HG03095 (cell line): ENCODE measurements around the gene DNAH8.

Source experiments
- ATAC-seq: cut with Tn5 transposase; IDR thresholded peaks from one replicate; pipeline ENCODE4 v1.9.1; 2021; ENCODE audit warnings: moderate library complexity; ENCODE audit not compliant: unreplicated experiment

DNAH8 gene

GRCh38 chr6:39005774-39006173, 290.7 kb downstream of the DNAH8 start:
- ATAC-seq, result no peak

DNA sequence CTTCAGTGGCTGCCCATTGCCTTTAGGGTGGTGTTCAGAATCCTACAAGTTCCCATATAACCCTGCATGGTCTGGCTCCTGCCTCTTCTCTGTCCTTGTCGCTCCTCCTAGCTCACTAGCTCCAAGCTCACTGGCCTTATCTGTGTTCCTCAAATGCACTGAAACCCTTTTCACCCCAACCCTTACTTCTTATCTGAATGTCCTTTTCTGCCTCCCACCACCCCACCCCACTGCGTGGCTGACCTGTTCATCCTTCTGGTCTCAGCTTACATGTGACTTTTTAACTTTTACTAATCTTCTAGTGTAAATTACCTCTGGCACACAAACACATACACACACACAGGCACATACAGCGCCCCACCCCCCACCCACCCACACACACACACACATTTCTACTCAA, 292.5 kb downstream of the DNAH8 start:
- ATAC-seq, result no peak

GRCh38 chr6:39008737-39009136, 293.6 kb downstream of the DNAH8 start:
- ATAC-seq, result no peak

GRCh38 chr6:39009476-39009875, 294.4 kb downstream of the DNAH8 start:
- ATAC-seq, result no peak

- no peak for ATAC-seq
Observed at GRCh38 chr6:39016839-39017546, 301.9 kb downstream of the DNAH8 start.

DNA sequence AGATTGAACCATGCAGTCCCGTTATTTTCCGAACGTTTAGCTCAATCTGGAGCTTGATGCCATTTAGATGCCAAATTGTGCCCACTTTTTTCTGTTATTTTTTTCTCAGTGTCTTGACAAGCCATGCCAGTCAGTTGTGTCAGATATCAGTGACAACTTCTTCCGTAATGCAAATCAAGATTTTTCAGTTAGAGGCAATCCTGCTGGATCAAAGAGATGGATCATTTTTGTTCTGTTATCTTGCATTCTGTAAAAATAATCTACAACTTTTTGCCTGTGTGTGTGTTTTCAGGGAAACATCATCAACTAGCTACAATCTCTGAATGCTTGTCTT, 302.4 kb downstream of the DNAH8 start:
- no peak for ATAC-seq

GRCh38 chr6:39018103-39018502, 303.0 kb downstream of the DNAH8 start:
- ATAC-seq, result no peak

DNA sequence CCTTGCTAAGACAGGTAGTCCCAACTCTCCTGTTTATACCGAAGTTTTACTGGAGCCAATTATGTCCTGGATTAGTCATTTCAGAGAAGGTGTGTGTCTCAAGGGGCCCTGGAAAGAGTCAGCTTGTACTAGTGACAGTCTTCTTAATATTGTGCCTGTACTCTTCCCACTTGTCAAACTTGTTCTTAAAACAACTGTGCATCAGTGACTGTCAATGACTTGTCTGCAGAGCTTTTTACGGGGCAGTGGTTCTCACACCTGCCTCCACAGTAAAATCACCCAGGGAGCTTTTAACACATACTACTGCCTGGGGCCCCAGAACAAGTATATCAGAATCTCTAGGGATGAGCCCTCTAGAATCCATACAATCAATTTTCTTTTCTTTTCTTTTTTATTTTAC, 305.0 kb downstream of the DNAH8 start:
- ATAC-seq, result no peak

GRCh38 chr6:39021041-39021440, 305.9 kb downstream of the DNAH8 start:
- no peak for ATAC-seq

GRCh38 chr6:39021779-39022178, 306.7 kb downstream of the DNAH8 start:
- ATAC-seq, result no peak

DNA sequence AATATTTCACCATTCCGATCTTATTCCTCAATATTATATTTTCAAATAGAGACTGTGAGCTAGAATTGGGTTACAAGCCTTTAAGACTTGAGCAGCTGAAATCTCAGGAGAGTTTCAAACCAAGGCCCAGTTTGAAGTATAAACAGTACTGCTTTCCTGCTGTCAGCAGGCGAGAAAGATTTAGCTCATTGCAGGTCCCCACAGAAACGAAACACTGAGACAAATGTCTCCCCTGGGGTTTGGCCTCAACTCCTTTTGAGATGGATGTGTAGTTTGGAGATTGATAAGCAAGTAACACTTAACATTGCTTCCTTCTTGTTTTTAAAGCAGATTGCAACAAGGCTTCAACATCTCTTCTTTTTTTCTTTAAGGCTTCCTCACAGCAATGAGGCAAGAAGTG, 311.1 kb downstream of the DNAH8 start:
- ATAC-seq, result no peak

- ATAC-seq, result no peak
Observed at GRCh38 chr6:39029156-39030011, 314.3 kb downstream of the DNAH8 start.

GRCh38 chr6:39035681-39036080, 320.6 kb downstream of the DNAH8 start:
- ATAC-seq, result no peak

DNA sequence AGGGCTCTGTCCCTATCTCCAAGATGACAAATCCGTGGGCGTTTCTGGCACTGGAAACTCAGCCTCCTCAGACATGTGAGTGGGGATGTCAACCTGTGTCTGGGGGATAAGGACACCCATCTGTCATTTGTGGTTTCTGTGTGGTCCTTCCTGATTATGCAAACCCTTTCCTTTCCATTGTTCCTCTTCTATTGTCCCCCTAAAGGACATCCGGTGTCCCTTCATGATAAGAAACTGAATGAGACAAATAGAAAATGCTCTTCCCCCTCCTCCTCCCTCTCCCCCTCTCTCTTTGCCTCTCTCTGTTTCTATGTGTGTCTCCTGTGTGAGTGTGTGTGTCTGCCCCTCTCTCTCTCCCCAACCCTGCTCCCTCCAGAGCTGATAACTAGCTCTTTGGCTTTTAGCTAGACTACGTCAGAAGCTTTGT, 322.0 kb downstream of the DNAH8 start:
- no peak for ATAC-seq

DNA sequence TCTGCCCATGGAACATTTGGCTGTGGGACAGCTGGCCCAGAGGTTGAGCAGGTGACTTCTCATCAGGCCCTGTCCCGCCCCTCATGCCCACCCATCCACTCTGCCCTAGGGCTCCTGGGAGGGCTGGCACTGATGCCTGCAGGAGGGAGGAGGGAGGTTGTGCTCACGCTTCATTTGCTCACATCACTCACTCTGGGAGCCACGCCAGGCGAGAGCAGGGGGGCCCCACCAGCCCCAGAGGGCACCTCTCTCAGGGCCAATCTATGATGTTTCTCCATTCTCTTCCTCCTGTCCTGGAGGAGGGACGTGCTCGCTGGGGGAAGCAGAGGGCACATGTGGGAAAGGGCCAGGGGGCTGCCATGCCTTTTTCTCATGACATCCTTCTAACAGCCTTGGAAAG, 322.6 kb downstream of the DNAH8 start:
- ATAC-seq, result no peak

GRCh38 chr6:39040080-39040673, 325.1 kb downstream of the DNAH8 start:
- no peak for ATAC-seq

DNA sequence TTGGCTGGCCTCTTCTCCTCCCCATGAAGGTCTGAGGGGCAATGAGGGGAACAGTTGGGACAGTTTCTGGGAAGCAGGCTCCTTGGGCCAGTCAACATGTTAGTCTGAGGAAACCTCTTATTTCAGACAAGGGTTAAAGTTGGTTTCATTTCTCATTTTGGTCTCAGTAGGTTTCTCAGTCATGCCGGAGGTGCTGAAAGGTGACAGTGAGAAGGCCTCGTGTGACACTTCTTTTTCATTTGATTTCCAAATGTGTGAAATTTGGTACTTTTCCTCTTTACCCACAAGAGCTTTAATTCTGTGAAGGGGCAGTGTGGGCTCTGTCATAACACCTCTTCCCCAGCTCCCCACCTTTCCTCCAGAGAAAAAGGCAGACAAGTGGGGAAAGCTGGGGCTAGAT, 326.0 kb downstream of the DNAH8 start:
- no peak for ATAC-seq

GRCh38 chr6:39043776-39044175, 328.7 kb downstream of the DNAH8 start:
- no peak for ATAC-seq

GRCh38 chr6:39044181-39044580, 329.1 kb downstream of the DNAH8 start:
- ATAC-seq, result no peak

- ATAC-seq, result no peak
Observed at GRCh38 chr6:39047434-39048327, 332.6 kb downstream of the DNAH8 start.
